ENCODE data around the gene TNS4.

- no peak for TF ChIP-seq CTCF (IDR thresholded peaks at IDR 0.05)
- no peak for TF ChIP-seq POLR2A (IDR thresholded peaks at IDR 0.05)
- TF ChIP-seq POLR2AphosphoS5 (IDR thresholded peaks at IDR 0.05), result no peak
- TF ChIP-seq EP300 (IDR thresholded peaks at IDR 0.05), result no peak
Measured at GRCh38 chr17:40473573-40474365, 27.7 kb downstream of the TNS4 start.

Measured in gastroesophageal sphincter (tissue), 3 donors.